HEK293 (cell line): ENCODE data around the gene ALS2CL.

Source experiments
- GLI2 ChIP-seq: fragments of 450-650 bp; formaldehyde crosslinking; IDR thresholded peaks from 2 replicates; pipeline ENCODE4; 2017; ENCODE audit warnings: missing biosample characterization, missing genetic modification characterization, low read depth, borderline replicate concordance
- SP7 ChIP-seq: fragments of 450-650 bp; formaldehyde crosslinking; IDR thresholded peaks from 2 replicates; pipeline ENCODE4 v1.5.1; 2016; ENCODE audit warnings: missing biosample characterization, missing genetic modification characterization
- ZNF501 ChIP-seq: fragments of 450-650 bp; formaldehyde crosslinking; IDR thresholded peaks from 2 replicates; pipeline ENCODE4 v1.5.1; 2016; ENCODE audit warnings: missing biosample characterization, missing genetic modification characterization
- ZNF785 ChIP-seq: fragments of 450-650 bp; formaldehyde crosslinking; IDR thresholded peaks from 2 replicates; pipeline ENCODE4 v1.5.1; 2016; ENCODE audit warnings: missing biosample characterization, missing genetic modification characterization

- TF ChIP-seq ZNF785 (no peak), SP7 (tag by site-specific recombination) (no peak), ZNF501 (tag by site-specific recombination) (no peak), GLI2 (tag by site-specific recombination) (no peak)
Observed at GRCh38 chr3:46624533-46624932, 68.9 kb downstream of the ALS2CL start.
